ENCODE measurements around the gene GLYAT.

Gene GLYAT, protein sequence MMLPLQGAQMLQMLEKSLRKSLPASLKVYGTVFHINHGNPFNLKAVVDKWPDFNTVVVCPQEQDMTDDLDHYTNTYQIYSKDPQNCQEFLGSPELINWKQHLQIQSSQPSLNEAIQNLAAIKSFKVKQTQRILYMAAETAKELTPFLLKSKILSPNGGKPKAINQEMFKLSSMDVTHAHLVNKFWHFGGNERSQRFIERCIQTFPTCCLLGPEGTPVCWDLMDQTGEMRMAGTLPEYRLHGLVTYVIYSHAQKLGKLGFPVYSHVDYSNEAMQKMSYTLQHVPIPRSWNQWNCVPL

DNA sequence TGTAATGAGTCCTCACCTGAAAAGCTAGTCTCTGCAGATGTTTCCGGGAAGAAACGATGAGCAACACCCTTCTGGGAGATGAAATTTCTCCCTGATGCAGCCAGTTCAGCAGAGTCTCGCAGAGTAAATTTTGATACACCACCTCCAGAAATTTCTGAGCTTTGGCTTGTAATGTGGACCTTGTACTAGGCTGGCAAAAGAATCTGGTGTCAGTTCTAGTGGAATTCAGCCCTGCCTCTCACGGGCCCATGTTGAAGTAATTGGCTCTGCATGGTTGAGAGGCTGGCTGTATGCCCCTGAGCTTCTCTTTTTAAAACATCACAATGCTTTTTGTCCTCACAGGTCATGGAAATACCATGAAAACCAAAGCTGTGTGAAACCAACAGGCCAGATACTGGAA is at the start of gene GLYAT:
GLYAT (minus strand) TSS at position 125 of the 400 bp plus-strand sequence. CDS start 7,447 bp downstream, outside the sequence.
- in situ Hi-C loops (cut with HindIII; ENCODE audit: low sequenced_read_pairs): no loop called here

DNA sequence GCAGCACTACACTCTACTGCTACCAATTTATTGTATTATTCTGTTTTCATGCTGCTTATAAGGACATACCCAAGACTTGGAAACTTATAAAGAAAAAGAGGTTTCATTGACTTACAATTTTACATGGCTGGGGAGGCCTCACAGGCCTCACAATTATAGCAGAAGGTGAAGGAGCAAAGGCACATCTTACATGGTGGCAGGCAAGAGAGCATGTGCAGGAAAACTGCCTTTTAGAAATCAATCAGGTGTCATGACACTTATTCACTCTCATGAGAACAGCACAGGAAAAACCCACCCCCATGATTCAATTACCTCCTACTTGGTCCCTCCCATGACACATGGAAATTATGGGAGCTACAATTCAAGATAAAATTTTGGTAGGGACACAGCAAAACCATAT is 49.6 kb upstream of the GLYAT start:
- in situ Hi-C loops (cut with HindIII; ENCODE audit: low sequenced_read_pairs): no loop called here

DNA sequence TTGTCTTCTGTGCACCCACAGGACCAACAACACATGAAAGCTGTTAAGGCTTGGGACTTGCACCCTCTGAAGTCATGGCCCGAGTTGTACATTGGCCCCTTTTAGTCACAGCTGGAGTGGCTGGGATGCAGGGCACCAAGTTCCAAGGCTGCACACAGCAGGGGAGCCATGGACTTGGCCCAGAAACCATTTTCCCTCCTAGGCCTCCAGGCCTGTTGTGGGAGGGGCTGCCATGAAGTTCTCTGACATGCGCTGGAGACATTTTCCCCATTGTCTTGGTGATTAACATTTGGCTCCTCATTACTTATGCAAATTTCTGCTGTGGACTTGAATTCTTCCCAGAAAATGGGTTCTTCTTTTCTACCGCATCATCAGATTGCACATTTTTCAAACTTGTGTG is 48.8 kb upstream of the GLYAT start:
- in situ Hi-C loops (cut with HindIII; ENCODE audit: low sequenced_read_pairs): no loop called here

DNA sequence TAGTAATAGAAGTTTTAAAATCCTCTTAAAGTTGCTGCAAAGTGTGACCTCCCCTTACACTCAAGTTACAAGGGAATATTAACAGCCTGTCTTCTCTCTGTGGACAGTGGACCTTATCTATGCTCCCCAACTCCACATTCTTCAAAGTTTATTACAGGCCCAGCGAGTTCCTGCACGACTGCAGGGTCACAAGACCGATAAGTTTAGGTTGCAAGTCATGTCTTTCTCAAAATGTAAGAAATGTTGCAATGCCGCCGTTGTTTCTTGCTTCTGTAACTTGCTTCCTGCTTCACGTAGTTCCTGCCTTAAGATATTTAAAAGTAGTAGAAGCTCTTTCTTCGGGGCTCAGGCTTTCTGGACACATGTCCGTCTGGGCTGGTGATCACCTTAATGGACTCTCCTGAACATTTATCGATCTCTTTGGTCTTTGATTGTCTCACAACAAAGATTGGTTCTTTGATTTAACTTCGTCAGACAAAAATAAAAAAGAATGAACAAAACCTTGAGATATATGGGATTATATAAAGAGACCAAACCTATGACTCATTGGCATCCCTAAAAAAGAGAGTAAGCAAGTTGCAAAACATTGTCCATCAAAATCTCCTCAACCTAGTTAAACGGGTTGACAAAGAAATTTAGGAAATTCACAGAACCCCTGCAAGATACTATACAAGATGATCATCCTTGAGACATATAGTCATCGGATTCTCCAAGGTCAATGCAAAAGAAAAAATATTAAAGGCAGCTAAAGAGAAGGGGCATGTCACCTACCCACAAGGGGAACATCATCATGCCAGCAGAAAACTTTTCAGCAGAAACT is 45.4 kb upstream of the GLYAT start:
- in situ Hi-C loops (cut with HindIII; ENCODE audit: low sequenced_read_pairs): no loop called here

DNA sequence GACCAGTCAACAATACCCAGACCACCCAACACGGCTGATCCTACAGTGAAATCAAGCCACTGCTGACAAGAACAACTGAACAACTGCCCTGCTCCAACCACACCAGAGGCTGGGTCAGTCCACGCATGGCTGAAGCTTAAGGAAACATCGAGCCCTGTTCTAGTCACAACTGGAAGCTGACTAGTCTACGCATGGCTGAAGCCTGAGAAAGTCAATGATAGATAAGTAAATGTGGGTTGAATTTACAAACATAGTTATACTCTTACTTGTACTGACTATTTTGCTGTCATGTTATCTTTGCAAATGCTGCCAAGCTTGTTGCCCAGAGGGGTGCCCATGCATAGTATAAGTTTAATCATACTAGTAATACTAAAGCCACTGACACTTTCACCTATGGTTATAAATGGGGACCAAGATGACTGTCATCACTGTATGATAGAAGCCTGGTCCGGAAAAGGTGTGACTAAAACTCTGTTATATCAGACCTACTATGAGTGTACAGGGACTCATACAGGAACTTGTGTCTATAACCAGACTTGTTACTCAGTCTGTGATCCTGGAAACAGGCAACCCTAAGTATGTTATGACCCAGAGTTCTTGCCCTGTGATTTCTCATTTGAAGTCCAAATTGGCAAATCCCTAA is 43.4 kb upstream of the GLYAT start:
- in situ Hi-C loops (cut with HindIII; ENCODE audit: low sequenced_read_pairs): no loop called here

DNA sequence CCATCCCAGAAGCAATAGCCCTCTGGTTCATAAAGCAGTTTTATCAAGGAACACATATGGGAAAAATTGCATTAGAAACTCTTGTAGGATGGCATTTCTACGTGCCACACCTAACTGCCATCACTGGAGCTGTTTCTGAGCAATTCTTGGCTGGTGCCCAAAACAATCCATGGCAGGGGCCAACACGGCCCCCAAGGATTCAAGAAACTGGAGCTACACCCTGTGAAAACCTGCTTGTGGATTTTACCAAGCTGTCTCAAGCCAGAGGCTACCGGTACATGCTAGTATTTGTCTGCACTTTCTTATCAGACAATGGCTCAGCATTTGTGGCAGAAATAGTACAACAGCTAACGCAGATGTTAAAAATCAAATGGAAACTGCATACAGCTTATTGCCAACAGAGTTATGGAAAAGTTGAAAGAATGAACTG is 42.4 kb upstream of the GLYAT start:
- in situ Hi-C loops (cut with HindIII; ENCODE audit: low sequenced_read_pairs): no loop called here

DNA sequence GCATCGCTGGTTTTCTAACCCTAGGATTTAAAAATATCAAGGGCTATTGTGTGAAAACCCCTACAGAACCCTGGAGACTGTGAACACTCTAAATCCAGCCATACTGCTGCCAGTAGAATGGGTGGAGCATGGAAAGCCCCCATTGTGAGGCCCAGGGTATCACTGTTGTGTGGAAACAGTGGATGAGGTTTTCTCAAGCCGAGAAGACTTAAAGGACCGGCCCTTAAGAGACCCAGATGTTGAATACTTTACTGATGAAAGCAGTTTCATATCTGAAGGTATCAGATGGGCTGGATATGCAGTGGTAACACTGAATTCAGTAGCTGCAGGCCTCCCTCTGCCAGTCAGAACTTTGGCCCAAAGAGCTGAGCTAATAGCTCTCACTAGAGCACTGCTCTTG is 41.6 kb upstream of the GLYAT start:
- in situ Hi-C loops (cut with HindIII; ENCODE audit: low sequenced_read_pairs): no loop called here

DNA sequence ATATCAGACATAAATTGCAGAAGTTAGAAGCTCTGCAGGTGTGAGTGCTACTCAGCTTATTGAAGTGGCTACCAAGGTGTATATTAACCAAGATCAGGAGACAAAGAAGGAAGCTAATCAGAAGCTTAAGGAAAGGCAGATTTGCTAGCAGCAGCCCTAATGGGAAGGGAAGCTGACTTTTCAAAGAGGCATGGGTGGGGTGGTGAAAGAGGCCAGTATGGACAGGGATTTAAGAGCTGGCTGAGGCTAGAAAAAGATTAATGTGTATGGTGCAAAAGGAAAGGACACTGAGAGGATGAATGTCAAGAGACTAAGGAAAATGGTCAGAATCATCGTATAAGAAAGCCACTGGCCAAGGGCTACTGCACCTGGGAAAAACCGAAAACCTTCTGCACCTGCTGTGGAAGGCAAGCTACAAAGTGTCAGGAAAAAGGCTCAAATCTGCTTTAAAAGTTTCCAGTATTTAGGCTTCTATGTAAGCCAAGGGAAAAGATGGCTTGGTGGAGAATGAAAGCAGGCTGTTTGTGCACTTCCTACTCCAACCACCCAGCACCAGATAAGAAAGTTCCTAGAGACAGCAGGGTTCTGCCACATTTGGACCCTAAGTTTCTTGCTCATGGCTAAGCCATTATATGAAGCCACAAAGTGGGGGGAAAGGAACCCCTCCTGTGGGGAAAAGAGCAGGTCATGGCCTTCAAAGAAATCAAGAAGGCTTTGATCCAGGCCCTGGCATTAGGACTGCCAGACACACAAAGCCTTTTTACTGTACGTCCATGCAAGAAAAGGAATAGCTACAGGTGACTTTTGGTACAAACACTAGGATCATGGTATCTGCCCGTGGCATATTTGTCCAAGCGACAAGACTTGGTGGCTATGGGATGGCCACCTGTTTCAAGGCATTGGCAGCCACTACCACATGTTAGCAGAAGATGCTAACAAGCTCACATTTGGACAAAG is 40.9 kb upstream of the GLYAT start:
- in situ Hi-C loops (cut with HindIII; ENCODE audit: low sequenced_read_pairs): no loop called here

DNA sequence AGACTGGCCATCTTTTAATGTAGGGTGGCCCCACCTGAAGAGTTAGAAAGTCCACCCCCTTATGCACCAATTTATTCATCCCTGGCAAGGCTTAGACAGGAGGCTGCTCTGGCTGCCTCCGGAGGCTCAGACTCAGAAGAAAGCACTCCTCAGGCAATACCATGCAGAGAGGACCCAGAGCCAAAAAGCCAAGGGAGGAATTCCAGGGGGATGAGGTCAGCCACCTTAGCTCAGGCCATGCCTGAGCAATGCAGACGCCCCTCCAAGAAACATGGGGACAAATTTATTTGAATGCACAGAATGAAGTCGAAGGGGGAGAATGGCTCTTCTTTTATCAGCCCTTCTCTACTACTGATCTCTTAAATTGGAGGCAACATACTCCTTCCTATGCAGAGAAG is 39.7 kb upstream of the GLYAT start:
- in situ Hi-C loops (cut with HindIII; ENCODE audit: low sequenced_read_pairs): no loop called here

DNA sequence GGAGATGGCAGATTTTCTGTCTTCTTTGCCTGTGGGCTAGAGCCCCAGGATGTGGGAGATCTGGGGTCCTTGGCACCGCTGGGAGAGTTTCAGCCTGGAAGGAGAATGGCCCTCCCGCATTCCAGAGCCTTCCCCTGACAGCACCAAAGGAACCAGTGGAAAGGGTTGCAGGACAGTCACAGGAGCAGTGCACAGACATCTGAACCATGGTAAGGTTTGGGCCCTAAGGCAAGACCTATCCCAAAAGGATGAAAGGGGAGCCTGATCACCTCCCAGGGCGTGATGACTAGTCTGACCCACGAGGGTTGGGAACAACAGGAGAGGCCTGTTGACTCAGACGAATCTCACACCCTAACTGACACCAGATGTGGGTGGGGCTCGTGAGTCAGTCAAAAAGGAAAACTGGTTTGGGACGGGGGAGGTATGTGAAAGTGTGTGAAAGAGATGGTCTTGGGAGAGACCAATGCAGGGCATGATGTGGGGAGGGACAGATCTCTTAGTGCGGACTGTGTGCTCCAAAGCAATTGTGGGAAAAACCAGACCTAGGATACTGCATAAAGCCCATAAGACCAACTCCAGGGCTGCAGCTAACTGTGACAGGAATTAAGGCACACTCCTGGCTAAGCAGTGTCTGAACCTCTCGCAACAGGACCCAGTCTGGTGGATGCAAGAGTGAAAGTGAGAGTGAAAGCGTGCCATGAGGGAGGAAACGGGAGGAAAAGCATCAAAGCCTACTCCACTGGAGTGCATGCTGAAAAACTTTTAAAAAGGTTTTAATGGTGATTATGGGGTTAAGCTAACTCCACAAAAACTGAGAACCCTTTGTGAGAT is 39.1 kb upstream of the GLYAT start:
- in situ Hi-C loops (cut with HindIII; ENCODE audit: low sequenced_read_pairs): no loop called here

DNA sequence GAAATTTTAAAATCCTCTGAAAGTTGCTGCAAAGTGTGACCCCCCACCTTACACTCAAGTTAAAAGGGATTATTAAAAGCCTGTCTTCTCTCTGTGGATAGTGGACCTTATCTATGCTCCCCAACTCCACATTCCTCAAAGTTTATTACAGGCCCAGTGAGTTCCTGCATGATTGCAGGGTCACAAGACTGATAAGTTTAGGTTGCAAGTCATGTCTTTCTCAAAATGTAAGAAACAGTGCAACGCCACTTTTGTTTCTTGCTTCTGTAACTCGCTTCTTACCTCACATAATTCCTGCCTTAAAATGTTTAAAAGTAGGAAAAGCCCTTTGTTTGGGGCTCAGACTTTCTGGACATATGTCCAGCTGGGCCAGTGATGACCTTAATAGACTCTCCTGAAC is 38.4 kb upstream of the GLYAT start:
- in situ Hi-C loops (cut with HindIII; ENCODE audit: low sequenced_read_pairs): no loop called here

DNA sequence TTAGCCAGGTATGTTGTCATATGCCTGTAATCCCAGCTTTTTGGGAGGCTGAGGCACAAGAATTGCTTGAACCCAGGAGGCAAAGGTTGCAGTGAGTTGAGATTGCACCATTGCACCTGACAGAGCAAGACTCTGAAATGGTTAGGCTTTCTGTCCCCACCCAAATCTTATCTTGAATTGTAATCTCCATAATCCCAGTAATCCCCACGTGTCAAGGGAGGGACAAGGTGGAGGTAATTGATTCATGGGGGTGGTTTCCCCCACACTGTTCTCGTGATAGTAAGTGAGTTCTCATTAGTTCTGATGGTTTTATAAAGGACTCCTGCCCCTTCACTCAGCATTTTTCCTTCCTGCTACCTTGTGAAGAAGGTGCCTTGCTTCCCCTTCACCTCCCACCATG is 37.6 kb upstream of the GLYAT start:
- in situ Hi-C loops (cut with HindIII; ENCODE audit: low sequenced_read_pairs): no loop called here

DNA sequence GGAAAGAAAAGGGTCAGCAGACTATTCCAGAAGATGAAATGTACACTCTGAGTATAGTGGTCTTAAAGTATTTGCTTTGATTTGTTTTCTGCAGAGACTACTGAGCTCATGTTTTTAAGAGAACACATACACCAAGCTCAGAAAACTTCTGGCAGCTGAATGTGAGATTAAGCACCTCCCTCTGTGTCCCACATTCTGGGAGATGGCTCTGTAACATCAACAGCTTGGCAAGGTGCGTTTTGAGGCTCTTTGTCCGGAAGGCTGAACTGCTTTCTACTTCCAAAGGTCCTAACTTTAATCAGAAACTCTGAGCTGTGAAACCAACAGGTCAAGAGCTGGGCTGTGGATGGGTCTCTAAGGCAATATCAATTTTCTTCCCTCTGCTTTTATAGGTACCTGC is 36.4 kb upstream of the GLYAT start:
- in situ Hi-C loops (cut with HindIII; ENCODE audit: low sequenced_read_pairs): no loop called here

DNA sequence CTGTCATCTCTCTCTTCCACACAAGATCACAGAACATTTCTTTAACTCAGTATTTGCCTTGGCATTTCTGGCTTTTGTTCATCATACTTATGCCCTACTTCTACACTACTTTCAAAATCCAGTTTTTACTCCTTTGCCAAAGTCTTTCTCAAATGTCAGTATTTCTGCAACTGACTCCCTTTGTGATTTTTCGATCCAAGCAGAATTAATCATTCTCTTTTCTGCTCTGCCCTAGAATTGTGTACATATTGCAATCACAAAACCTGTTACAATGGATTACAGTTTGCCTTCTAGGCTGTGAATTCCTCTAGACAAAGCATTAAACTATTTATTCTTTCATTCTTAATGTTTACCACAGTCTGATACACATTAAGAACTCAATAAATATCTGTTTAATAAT is 33.3 kb upstream of the GLYAT start:
- in situ Hi-C loops (cut with HindIII; ENCODE audit: low sequenced_read_pairs): no loop called here

DNA sequence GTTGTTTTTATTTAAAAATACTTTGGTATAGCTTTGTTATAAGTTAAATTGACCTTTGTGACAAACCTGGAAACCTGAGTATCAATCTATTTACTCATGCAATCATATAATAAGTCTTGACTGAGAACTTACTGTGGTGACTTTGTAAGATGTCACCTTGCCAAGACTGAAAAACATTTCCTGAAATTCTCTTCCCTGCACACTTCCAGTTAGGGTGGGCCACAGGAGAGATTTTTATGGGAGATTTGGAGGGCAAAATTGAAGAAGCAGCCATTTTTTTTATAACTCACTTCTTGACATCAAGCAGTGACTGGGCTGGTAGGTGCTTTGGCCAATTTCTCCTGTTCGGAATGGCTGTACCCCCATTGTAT is 31.4 kb upstream of the GLYAT start:
- in situ Hi-C loops (cut with HindIII; ENCODE audit: low sequenced_read_pairs): no loop called here

DNA sequence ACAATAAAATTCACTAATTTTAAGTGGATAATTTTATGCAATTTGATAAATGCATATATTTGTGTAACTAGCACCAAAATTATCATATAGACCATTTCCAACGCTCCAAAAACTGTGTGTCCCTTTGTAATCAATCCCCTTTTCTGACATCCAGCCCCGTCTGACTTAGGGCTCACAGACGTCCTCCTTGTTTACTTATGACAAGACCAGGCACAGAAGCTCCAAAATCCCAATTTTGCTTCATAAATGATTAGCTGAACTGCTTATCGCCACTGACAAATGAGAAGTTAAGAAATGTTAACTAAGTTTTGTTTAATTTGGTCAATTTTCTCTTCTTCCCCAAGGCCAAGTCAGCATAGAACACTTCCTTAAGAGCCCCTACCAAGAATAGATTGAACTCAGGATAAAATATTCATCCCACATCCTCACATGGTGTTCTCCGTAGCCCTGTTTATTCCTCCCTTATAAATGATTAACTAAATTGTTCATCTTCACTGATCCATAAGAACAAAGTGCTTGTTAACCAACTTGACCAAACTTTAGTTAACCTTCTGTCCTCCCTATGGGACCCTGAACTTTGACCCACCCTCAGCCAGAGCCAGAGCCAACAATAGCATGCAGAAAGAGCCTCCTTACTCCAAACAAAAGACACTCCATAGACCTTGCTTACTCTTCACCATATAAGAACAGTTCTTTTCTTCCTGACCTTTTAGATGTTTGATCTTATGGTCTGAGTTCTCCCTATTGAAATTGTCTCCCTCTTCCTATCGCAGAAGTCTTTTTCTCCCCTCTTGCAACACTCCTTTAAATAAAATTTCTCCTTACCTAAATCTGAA is 30.8 kb upstream of the GLYAT start:
- in situ Hi-C loops (cut with HindIII; ENCODE audit: low sequenced_read_pairs): no loop called here

DNA sequence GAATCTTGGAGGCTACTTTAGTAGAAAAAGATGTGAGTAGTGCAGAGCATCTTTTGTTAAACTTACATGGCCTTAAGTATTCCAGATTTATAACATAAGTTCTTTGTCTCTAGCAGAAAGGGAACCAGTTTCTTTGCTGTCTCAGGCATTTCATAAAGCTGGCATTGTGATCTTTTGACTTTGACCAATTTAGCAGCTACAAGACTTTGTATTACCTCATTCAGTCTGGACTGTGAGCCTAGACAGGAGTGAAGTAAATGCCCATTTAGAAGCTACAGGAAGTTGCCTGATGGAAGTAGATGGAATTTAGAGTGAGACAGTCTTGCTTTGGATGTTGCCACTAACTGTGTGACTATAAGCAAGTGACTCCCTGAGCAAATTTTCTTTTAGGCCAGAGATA is 25.7 kb upstream of the GLYAT start:
- in situ Hi-C loops (cut with HindIII; ENCODE audit: low sequenced_read_pairs): no loop called here

DNA sequence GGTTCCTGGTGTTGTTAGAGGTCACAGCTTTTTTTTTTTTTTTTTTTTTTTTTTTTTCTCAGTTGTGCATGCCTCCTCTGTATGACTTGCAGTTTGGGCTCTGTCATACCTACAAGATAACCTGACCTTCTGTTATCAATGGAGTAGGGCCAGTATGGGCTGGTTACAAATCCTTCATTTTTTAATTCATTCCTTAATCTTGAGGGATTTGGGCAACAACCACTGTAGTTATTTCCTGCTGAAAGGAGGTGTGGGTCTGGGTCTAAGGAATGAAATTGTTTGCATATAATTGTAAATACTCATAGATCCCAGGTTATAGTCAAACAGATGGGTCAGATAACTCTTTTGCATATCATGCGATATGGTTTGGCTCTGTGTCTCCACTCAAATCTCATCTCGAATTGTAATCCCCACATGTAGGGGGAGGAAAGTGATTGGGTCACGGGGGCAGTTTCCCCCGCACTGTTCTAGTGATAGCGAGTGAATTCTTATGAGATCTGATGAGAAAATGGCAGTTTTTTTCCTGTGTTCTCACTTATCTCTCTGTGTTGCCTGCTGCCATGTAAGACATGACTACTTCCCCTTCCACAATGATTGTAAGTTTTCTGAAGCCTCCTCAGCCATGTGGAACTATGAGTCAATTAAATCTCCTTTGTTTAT is 14.1 kb upstream of the GLYAT start:
- in situ Hi-C loops (cut with HindIII; ENCODE audit: low sequenced_read_pairs): no loop called here
